ENCODE measurements around the gene SLC38A8.

DNA sequence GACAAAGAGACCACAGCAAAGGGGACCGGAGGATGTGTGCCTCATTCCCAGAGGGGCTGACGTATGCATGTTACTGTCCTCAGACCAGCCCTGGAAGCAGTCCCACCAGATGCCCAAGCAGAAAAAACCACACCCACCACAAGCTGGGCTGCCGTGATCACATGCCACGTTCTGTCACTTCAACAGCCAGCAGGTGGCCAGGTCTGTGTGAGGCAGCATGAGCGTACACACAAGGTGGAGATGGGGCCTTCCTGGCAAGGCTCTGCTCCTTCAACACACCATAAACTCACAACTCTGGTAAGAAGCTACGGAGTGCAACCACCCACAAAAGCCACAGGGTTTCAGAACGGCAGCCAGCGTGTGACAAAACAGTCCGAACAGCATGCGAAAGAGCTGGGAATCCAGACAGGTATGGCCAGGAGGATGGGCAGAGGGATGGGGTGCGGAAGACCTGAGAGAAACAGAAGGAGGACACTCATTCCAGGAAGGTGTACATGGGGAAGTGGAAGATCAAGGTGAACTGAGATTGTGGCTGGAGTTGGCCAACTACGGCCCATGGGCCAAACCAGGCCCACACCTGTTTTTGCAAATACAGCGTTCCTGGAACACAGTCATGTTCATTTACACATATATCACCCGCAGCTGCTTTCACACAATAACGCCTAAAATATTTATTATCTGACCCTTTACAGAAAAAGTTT, 46.2 kb upstream of the SLC38A8 start:
- TF ChIP-seq CTCF (conservative IDR thresholded peaks at IDR 0.05) (no peak), ZFX (IDR thresholded peaks at IDR 0.05) (no peak)
